GM12865 (cell line): ENCODE data around the gene MB.

ENCODE experiments used
- DNase-seq: peaks from one replicate; pipeline ENCODE4 v3.0.0; 2010; ENCODE audit warnings: low read depth
- H3K4me3 ChIP-seq: 2 replicates; pipeline ENCODE4 v1.5.1; 2011; ENCODE audit warnings: mild to moderate bottlenecking, low read depth, low read length, control low read depth
- TF ChIP-seq, protein P1 (sequence below): IDR thresholded peaks from 2 replicates; pipeline ENCODE4 v1.5.1; 2011; ENCODE audit warnings: low read length, control low read depth, low read depth, inconsistent platforms; ENCODE audit not compliant: insufficient read depth; ENCODE audit errors: missing control alignments

The MB gene

DNA sequence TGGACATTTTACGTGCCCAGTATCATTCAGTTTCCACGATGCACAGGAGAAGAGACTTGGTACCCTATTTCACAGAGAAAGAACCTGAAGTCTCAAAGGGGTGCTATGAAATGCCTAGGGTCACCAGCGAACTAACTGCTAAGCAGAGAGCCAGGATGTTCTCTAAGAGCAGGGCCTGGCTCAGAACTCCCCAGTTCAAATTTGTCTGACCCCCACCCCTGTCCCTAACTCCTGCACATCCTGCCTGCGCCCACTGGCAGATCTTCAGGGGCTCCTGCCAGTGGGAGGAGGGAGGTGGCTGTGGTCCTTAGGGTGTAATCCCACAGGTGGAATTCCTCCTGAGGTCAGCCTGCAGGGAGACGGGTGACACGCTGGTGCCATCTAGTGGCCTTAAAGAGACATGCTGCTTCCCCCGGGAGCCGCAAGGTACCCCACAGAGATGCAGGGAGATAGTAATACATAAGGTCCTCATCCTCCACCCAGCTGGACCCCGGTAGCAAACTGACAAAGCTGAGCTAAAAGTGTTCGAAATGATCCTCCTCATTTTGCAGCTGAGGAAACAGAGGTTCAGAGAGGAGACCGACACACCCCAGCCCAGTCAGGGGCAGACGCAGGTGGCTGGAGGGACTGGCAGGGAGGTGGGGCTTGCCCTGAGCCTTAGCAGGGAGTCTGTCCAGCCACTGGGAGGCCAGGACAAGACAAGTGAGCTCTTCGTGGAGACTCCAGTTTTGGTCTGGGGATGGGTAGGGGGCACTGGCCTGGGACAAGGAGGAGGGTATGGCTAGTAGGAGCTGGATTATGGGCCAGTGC lies 34.1 kb downstream of the MB start:
- peak; percentile 73 for DNase-seq
- TF ChIP-seq, protein P1, sequence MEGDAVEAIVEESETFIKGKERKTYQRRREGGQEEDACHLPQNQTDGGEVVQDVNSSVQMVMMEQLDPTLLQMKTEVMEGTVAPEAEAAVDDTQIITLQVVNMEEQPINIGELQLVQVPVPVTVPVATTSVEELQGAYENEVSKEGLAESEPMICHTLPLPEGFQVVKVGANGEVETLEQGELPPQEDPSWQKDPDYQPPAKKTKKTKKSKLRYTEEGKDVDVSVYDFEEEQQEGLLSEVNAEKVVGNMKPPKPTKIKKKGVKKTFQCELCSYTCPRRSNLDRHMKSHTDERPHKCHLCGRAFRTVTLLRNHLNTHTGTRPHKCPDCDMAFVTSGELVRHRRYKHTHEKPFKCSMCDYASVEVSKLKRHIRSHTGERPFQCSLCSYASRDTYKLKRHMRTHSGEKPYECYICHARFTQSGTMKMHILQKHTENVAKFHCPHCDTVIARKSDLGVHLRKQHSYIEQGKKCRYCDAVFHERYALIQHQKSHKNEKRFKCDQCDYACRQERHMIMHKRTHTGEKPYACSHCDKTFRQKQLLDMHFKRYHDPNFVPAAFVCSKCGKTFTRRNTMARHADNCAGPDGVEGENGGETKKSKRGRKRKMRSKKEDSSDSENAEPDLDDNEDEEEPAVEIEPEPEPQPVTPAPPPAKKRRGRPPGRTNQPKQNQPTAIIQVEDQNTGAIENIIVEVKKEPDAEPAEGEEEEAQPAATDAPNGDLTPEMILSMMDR: peak; percentile 93
- no peak overlapping the region for H3K4me3 ChIP-seq

DNA sequence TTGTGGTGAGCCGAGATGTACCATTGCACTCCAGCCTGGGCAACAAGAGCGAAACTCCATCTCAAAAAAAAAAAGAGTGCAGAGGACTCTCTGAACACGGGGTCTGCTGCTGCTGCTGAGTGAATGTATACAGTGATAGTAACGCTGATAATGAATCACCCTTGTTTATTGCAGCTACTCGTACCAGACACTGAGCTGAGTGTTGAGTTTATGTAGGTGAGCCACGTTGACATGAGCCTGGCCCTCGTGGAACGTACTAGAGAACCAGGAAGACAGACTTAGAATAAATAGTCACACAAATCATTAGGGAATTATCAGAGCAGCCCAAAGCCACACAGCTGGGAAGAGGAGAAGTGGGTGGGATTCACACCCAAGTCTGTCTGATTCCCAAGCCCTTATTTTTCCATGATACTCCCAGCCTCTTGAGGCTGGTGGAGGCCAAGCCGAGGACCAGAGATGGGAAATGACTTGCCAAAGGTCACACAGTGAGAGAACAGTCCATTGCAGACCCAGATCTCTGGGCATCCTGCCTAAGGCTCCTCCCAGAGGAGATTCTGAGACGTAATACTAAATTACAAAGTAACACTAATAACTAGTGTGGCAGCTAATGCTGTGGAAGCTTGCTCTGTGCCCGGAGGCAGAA lies 34.8 kb downstream of the MB start:
- no peak for DNase-seq
- TF ChIP-seq, protein P1: no peak
- H3K4me3 ChIP-seq: no peak overlapping the region

DNA sequence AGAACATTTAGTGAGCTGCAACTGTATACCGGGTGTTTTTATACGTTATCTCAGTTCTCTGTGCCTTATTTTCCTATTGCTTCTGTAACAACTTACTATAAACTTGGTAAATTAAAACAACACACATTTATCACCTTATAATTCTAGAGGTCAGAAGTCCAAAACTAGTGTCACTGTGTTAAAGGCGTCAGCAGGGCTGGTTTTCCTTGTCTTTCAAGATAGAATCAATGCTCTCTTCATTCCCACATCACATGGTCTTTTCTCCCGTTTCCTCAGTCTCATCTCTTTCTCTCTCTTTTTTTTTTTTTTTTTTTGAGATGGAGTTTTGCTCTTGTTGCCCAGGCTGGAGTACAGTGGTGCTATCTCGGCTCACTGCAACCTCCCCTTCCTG lies 36.1 kb downstream of the MB start:
- no peak overlapping the region for H3K4me3 ChIP-seq
- TF ChIP-seq, protein P1: no peak

DNA sequence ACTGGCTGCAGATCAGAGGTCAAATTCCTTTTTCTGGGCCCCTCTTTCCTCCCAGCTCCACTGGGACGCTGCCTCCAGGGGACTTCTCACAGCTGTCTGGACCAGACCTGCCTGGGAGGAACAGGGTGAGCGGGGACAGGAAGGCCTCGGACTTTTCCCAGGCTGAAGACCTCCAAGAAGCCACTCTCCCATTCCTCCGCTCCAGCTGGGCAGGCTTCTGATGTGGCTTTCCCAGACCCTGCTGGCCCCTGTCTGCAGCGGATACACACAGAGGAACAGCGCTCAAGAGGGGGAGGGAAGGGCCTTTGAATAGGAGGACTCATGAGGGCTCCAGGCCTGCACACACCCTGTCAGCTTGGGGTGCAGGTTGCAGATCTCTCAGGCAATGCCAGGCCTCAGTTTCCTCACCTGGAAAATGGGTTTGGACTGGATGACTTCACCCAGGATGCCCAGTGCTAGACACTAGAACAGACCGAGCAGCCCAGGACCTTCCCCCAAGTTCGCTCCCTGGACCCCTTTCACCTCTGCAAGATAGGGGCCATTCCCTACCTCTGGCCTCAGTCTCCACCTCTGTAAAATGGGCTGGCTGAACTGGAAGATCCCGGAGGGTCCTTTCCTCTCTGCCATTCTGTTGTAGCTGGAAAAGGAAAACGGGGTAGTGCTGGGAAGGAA lies 36.6 kb downstream of the MB start:
- TF ChIP-seq, protein P1: no peak
- DNase-seq: no peak
- H3K4me3 ChIP-seq: no peak overlapping the region

More for the DNA sequence above, 36.1 kb downstream of the MB start:
- DNase-seq: no peak

DNA sequence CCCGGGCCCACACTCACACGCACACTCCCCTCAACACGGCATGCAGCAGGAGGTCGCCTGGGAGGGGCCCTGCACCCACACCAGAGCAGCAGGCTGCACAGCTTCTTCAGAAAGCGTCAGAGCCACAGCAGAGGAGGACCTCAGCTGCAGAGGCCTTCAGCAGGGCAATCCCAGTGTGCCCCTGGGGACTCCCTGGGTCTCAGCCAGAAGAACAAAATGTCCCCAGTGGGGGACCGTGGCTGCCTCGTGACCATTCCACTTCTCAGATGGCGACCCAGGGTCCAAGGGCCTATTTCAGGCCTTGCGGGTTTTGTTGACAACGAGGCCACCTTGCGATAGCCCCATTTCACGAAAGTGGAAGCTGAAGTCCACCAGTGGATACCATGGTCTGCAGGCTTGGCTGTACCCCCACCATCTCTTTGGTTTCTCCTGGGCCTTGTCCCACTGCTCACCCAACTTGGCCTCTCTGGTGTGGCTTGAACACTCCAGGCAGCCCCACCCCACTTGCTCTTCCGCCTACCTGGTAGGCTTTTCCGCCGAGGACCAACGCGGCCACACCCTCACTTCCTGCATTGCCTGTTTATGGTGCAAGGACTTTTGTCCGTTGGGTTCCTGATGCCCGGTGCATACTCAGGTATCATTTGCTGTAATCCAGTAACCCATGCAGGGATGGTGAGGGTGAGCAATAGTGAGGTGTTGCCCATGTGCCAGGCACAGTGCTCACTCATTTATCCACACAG lies 38.1 kb downstream of the MB start:
- TF ChIP-seq, protein P1: no peak
- no peak overlapping the region for H3K4me3 ChIP-seq

DNA sequence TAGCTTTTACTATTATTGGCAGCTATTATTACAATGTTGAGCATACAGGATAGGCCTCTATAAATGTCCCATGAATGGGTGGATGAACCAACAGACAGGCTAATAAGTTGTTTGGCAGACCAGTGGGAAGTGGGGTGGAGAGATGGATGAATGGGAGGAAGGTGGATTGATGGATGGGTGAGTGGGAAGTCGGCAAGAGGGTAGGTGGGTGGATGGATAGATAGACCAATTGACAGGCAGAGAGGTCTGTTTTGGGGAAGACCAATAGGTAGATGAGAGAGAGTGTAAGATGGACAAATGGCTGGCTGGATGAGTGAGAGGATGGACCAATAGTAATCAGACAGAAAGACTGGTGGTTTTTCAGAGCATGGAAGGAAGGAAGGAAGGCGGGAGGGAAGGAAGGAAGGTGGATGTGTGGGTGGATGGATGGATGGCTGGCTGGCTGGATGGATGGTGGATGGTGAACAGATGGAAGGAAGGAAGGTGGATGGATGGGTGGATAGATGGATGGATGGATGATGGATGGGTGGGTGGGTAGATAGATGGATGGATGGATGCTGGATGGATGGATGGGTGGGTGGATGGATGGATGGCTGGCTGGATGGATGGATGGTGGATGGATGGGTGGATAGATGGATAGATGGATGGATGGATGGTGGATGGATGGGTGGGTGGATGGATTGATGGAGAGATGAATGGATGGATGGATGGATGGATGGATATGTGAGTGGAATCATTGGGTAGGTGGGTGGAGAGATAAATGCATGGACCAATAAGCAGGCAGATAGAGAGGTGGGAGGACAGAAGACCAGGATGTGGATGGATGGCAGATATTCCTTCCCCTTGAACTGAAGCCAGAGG lies 39.1 kb downstream of the MB start:
- DNase-seq: no peak
- H3K4me3 ChIP-seq: no peak overlapping the region
- TF ChIP-seq, protein P1: no peak

More for the DNA sequence above, 38.1 kb downstream of the MB start:
- no peak for DNase-seq
